CD14-positive monocyte (primary cell): ENCODE data around the gene YKT6. TPM values are rescaled to one million over a fixed set of nuclear protein-coding genes. Genes with fewer than 3 reads are reported as not detected.

Source experiments
- DNase-seq, 3 donors: peaks; one replicate each; pipeline ENCODE4 v3.0.0-alpha.2; 2011 to 2022
- H2AFZ ChIP-seq: 2 replicates; pipeline ENCODE4 v1.6.0; 2012; ENCODE audit warnings: mild to moderate bottlenecking, low read depth, low read length, inconsistent platforms; ENCODE audit not compliant: insufficient read depth, poor library complexity, severe bottlenecking
- H3K27ac ChIP-seq, 2 donors: 1 replicate in 1 of 2; 2 replicates in 1 of 2; pipeline ENCODE4 v1.5.1; 2012 to 2013; ENCODE audit warnings: low read length in 2 of 2, control low read depth in 1 of 2, inconsistent platforms in 1 of 2, low read depth in 1 of 2, mild to moderate bottlenecking in 1 of 2
- H3K27me3 ChIP-seq, 2 donors: one replicate each; pipeline versions ENCODE4 v1.6.0 to v1.6.1; 2011 to 2013; ENCODE audit warnings: low read length in 2 of 2; ENCODE audit not compliant: control insufficient read depth in 2 of 2, insufficient read depth in 2 of 2
- H3K36me3 ChIP-seq, 2 donors: replicated peaks in 1 of 2; 1 replicate in 1 of 2; 2 replicates in 1 of 2; pipeline versions ENCODE4 v1.5.1 to v1.6.1; 2012 to 2013; ENCODE audit warnings: low read length in 2 of 2, control low read depth in 1 of 2, inconsistent platforms in 1 of 2, mild to moderate bottlenecking in 1 of 2; ENCODE audit not compliant: insufficient read depth in 2 of 2, control insufficient read depth in 1 of 2
- H3K4me1 ChIP-seq, 2 donors: 1 replicate in 1 of 2; 2 replicates in 1 of 2; pipeline versions ENCODE4 v1.5.1 to v1.6.1; 2012 to 2013; ENCODE audit warnings: low read length in 2 of 2, control low read depth in 1 of 2, inconsistent platforms in 1 of 2, mild to moderate bottlenecking in 1 of 2, moderate library complexity in 1 of 2; ENCODE audit not compliant: insufficient read depth in 2 of 2, control insufficient read depth in 1 of 2
- H3K4me2 ChIP-seq: replicated peaks from 2 replicates; pipeline ENCODE3; 2012; ENCODE audit warnings: low read length, moderate library complexity, mild to moderate bottlenecking; ENCODE audit not compliant: poor library complexity, severe bottlenecking; ENCODE audit errors: extremely low read depth
- H3K4me3 ChIP-seq, 3 experiments: fragments of 200-600 bp in 1 of 3; sonication (generic) in 1 of 3; replicated peaks in 1 of 3; 1 replicate in 2 of 3; 2 replicates in 1 of 3; pipeline ENCODE4 v1.5.1; 2011 to 2013; ENCODE audit warnings: low read length in 3 of 3, mild to moderate bottlenecking in 3 of 3, control low read depth in 2 of 3, low read depth in 2 of 3, inconsistent platforms in 1 of 3, moderate library complexity in 1 of 3
- H3K79me2 ChIP-seq: 2 replicates; pipeline ENCODE4 v1.6.0; 2012; ENCODE audit warnings: mild to moderate bottlenecking, control low read depth, inconsistent platforms, low read length, moderate library complexity; ENCODE audit not compliant: insufficient read depth
- H3K9ac ChIP-seq: 2 replicates; pipeline ENCODE4 v1.6.0; 2017; ENCODE audit warnings: low read length, mild to moderate bottlenecking; ENCODE audit not compliant: insufficient read depth, poor library complexity, severe bottlenecking
- H3K9me3 ChIP-seq, 2 donors: replicated peaks in 1 of 2; 1 replicate in 1 of 2; 2 replicates in 1 of 2; pipeline versions ENCODE4 v1.5.1 to v1.6.1; 2012 to 2013; ENCODE audit warnings: low read length in 2 of 2, control low read depth in 1 of 2; ENCODE audit not compliant: control insufficient read depth in 1 of 2, insufficient read depth in 1 of 2
- H4K20me1 ChIP-seq: 2 replicates; pipeline ENCODE4 v1.6.0; 2012; ENCODE audit warnings: mild to moderate bottlenecking, low read length, control low read depth, moderate library complexity; ENCODE audit not compliant: insufficient read depth
- H3K27ac Mint-ChIP-seq, 7 donors: one replicate each; pipeline ENCODE4 v1.8.0; 2020; ENCODE audit warnings: mild to moderate bottlenecking in 7 of 7, mixed read lengths in 7 of 7, moderate library complexity in 6 of 7, inconsistent platforms in 2 of 7
- H3K27me3 Mint-ChIP-seq, 3 donors: one replicate each; pipeline ENCODE4 v1.8.0; 2021 to 2022; ENCODE audit warnings: low read depth in 3 of 3, mild to moderate bottlenecking in 3 of 3, mixed read lengths in 3 of 3, moderate library complexity in 3 of 3, inconsistent platforms in 1 of 3
- H3K36me3 Mint-ChIP-seq, 2 donors: one replicate each; pipeline ENCODE4 v1.8.0; 2020; ENCODE audit warnings: mixed read lengths in 2 of 2, inconsistent platforms in 1 of 2, mild to moderate bottlenecking in 1 of 2
- H3K4me1 Mint-ChIP-seq: one replicate; pipeline ENCODE4 v1.8.0; 2020; ENCODE audit warnings: mild to moderate bottlenecking, mixed read lengths
- H3K4me3 Mint-ChIP-seq, 2 donors: one replicate each; pipeline ENCODE4 v1.8.0; 2020; ENCODE audit warnings: mild to moderate bottlenecking in 2 of 2, mixed read lengths in 2 of 2, moderate library complexity in 1 of 2
- H3K9me3 Mint-ChIP-seq, 7 donors: one replicate each; pipeline ENCODE4 v1.8.0; 2020 to 2022; ENCODE audit warnings: mixed read lengths in 7 of 7, mild to moderate bottlenecking in 6 of 7, moderate library complexity in 6 of 7, inconsistent platforms in 2 of 7
- WGBS: methylation state at CpG from one replicate; pipeline ENCODE4 v1.1.5; 2013; ENCODE audit warnings: missing lambda C conversion rate; ENCODE audit not compliant: insufficient coverage; 5-methylcytosine and 5-hydroxymethylcytosine counted together
- intact Hi-C, 2 donors: fragments of 100-400 bp; cut with micrococcal nuclease; formaldehyde crosslinking; loops; one replicate each; pipeline versions ENCODE4 v1.15.0 to v1.15.1; 2023
- polyA plus RNA-seq, 3 donors: library from polyadenylated mRNA; depleted of rRNA in 1 of 3; unstranded in 2 of 3; stranded (reverse) in 1 of 3; fragments of 300-500 nt in 2 of 3; fragments of >200 nt in 1 of 3; fragmentation: Illumina TruSeq in 2 of 3; gene quantifications; 1 replicate in 2 of 3; 2 replicates in 1 of 3; pipeline ENCODE4 v1.2.3, GENCODE V29; 2012 to 2021
- TF ChIP-seq, protein P1 (sequence below): fragments of 200-600 bp; IDR thresholded peaks from one replicate; pipeline ENCODE4 v1.8.0; 2022; ENCODE audit warnings: antibody characterized with exemption, mild to moderate bottlenecking

Gene YKT6
- polyA plus RNA-seq, 3 donors: 26.4 to 45.7 (median 35.2) TPM

DNA sequence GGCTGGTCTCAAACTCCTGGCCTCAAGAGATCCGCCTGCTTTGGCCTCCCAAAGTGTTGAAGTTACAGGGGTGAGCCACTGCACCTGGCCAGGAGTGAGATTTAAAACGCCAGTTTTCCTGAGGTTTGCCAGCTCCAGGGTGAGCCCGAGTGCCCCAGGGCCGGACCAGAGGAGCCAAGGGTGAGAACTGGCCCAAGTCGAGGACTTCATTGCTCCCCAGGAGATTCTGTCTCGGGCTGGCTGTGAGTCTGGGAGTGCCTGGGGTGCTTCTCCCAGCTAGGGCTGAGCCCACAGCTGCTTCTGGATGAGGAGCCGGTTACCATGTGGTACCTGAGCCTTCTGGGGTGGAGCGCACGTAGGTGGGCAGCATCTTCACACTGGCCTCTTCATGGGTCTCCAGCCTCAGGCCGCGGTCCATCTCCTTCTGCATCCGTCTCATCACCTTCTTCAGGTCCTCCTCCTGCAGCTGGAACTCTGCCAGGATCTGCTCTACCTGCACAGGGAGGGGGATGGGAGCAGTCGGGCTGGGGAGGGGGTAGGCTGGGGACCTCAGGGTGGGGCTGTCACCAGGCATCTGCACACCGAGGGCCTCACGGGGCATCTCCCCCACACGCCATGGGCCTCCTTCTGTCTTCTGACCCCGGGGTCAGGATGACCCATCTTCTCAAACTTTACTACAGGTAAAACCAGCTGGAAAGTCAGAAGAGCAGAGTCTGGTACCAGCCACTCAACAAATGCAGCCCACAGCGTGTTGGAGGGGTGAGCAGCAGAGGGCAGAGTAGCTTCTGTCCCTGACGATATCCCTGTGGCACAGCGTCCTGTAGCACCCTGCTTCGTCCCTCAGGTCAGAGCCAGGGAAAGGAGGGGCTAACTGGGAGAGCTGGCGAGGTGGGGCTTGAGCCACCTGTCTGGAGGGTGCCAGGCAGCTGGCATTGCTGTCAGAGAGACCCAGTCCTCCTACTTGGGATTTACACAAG is 47.5 kb upstream of the YKT6 start:
- intact Hi-C loops: no loop called here
- Mint-ChIP-seq H3K27ac (no peak overlapping the region), H3K9me3 (no peaks in the 10 kb centered on the region), H3K4me1 (no peaks in the 10 kb centered on the region), H3K27me3 (peaks cover 0 to 2% (median under 1%) of the 10 kb centered on the region in 3 donors), H3K36me3 (no peaks in the 10 kb centered on the region), H3K4me3 (no peak overlapping the region)
- no peaks in the 10 kb centered on the region for H3K79me2 ChIP-seq
- H3K4me2 ChIP-seq: no peak overlapping the region
- no peak overlapping the region for H3K9ac ChIP-seq
- DNase-seq: no peak
- H3K27ac ChIP-seq: no peak overlapping the region
- TF ChIP-seq, protein P1, sequence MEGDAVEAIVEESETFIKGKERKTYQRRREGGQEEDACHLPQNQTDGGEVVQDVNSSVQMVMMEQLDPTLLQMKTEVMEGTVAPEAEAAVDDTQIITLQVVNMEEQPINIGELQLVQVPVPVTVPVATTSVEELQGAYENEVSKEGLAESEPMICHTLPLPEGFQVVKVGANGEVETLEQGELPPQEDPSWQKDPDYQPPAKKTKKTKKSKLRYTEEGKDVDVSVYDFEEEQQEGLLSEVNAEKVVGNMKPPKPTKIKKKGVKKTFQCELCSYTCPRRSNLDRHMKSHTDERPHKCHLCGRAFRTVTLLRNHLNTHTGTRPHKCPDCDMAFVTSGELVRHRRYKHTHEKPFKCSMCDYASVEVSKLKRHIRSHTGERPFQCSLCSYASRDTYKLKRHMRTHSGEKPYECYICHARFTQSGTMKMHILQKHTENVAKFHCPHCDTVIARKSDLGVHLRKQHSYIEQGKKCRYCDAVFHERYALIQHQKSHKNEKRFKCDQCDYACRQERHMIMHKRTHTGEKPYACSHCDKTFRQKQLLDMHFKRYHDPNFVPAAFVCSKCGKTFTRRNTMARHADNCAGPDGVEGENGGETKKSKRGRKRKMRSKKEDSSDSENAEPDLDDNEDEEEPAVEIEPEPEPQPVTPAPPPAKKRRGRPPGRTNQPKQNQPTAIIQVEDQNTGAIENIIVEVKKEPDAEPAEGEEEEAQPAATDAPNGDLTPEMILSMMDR: no peak
- WGBS: 97% methylated on average over 16 of the region's 22 CpGs
- H3K36me3 ChIP-seq: no peaks in the 10 kb centered on the region
- H3K4me1 ChIP-seq: no peaks in the 10 kb centered on the region
- no peak overlapping the region for H2AFZ ChIP-seq
- no peaks in the 10 kb centered on the region for H3K9me3 ChIP-seq
- H4K20me1 ChIP-seq: no peaks in the 10 kb centered on the region
- H3K27me3 ChIP-seq: no peaks in the 10 kb centered on the region
- H3K4me3 ChIP-seq: no peak overlapping the region

DNA sequence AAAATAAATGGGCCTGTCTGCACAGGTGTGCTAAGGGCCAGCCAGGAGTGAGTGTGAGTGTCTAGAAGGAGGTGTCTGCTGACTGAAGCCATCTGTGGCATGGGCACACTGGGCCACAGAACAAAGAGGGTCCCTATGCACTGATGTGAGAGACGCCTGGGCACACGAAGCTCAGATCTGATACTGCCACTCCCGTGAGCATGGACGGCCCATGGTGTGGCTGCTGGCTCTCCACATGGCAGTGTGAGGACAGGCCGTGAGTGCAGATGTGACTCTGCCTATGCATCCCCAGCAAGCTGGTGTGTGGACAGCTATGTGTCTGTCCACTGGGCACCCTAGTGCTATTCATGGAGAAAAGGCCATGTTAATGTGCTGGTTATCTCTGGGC is 46.8 kb upstream of the YKT6 start:
- H3K36me3 Mint-ChIP-seq: no peaks in the 10 kb centered on the region
- Histone ChIP-seq H3K4me3 (no peak overlapping the region), H3K9me3 (no peaks in the 10 kb centered on the region), H3K4me2 (no peak overlapping the region), H4K20me1 (no peaks in the 10 kb centered on the region), H3K9ac (no peak overlapping the region), H3K36me3 (no peaks in the 10 kb centered on the region), H3K27me3 (no peaks in the 10 kb centered on the region), H3K27ac (no peak overlapping the region), H3K79me2 (no peaks in the 10 kb centered on the region), H2AFZ (no peak overlapping the region), H3K4me1 (no peaks in the 10 kb centered on the region)
- H3K9me3 Mint-ChIP-seq: no peaks in the 10 kb centered on the region
- intact Hi-C loops: no loop called here
- H3K27me3 Mint-ChIP-seq: peaks cover 0 to 2% (median 0%) of the 10 kb centered on the region in 3 donors
- peak overlapping the region in 1 of 7 donors; percentile 24 for H3K27ac Mint-ChIP-seq
- TF ChIP-seq, protein P1: no peak
- no peaks in the 10 kb centered on the region for H3K4me1 Mint-ChIP-seq
- 95% methylated on average over 5 of the region's 5 CpGs for WGBS
- DNase-seq: no peak
- H3K4me3 Mint-ChIP-seq: no peak overlapping the region
